ENCODE measurements around the gene SYT1. TPM values are rescaled to one million over a fixed set of nuclear protein-coding genes. Genes with fewer than 3 reads are reported as not detected.

SYT1 gene
- total RNA-seq, 1 donor from 2014 or later = 0.59 TPM

DNA sequence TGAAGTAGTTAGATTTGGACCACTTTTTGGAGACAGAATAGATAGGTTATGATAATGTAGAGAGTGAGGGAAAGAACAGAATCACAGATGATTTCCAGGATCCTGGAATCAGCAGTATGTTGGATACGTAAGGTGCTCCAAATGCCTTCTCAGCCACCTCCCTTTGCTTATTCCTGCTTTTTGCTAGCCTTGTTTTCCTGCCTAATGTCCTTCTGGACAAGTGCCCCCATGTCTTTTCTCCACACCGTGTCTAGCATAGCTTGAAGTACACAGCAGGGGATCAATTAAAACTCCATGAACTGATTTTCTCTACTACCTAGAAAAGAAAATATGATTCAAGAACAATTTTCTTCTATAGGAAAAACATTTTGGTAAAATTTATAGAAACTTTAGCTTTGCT is 144.0 kb downstream of the SYT1 start:
- no peak for DNase-seq (ENCODE audit: extremely low spot score, unreplicated experiment)
- Mint-ChIP-seq H3K4me3 (ENCODE audit: unreplicated experiment) (no peak overlapping the region), H3K27ac (ENCODE audit: unreplicated experiment) (no peak overlapping the region), H3K9me3 (ENCODE audit: unreplicated experiment) (no peaks in the 10 kb centered on the region), H3K4me1 (ENCODE audit: unreplicated experiment) (no peaks in the 10 kb centered on the region), H3K36me3 (ENCODE audit: unreplicated experiment) (no peaks in the 10 kb centered on the region), H3K27me3 (ENCODE audit: unreplicated experiment) (peaks cover 26% of the 10 kb centered on the region)
- TF ChIP-seq, protein P1, sequence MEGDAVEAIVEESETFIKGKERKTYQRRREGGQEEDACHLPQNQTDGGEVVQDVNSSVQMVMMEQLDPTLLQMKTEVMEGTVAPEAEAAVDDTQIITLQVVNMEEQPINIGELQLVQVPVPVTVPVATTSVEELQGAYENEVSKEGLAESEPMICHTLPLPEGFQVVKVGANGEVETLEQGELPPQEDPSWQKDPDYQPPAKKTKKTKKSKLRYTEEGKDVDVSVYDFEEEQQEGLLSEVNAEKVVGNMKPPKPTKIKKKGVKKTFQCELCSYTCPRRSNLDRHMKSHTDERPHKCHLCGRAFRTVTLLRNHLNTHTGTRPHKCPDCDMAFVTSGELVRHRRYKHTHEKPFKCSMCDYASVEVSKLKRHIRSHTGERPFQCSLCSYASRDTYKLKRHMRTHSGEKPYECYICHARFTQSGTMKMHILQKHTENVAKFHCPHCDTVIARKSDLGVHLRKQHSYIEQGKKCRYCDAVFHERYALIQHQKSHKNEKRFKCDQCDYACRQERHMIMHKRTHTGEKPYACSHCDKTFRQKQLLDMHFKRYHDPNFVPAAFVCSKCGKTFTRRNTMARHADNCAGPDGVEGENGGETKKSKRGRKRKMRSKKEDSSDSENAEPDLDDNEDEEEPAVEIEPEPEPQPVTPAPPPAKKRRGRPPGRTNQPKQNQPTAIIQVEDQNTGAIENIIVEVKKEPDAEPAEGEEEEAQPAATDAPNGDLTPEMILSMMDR (IDR thresholded peaks at IDR 0.05) = no peak

- H3K4me3 Mint-ChIP-seq (ENCODE audit: unreplicated experiment) = no peak overlapping the region
- no peak for DNase-seq (ENCODE audit: extremely low spot score, unreplicated experiment)
- H3K9me3 Mint-ChIP-seq (ENCODE audit: unreplicated experiment) = peaks cover 4% of the 10 kb centered on the region
- H3K4me1 Mint-ChIP-seq (ENCODE audit: unreplicated experiment) = peaks cover 5% of the 10 kb centered on the region
- H3K27ac Mint-ChIP-seq (ENCODE audit: unreplicated experiment) = no peak overlapping the region
- TF ChIP-seq, protein P1 (IDR thresholded peaks at IDR 0.05) = no peak
- peaks cover 31% of the 10 kb centered on the region for H3K27me3 Mint-ChIP-seq (ENCODE audit: unreplicated experiment)
- no peaks in the 10 kb centered on the region for H3K36me3 Mint-ChIP-seq (ENCODE audit: unreplicated experiment)
Measured at GRCh38 chr12:79012636-79013035, 148.1 kb downstream of the SYT1 start.

GRCh38 chr12:79016181-79016580 is 151.6 kb downstream of the SYT1 start:
- H3K4me1 Mint-ChIP-seq (ENCODE audit: unreplicated experiment) = peaks cover 7% of the 10 kb centered on the region

GRCh38 chr12:79019672-79020071 is 155.1 kb downstream of the SYT1 start:
- peaks cover 7% of the 10 kb centered on the region for H3K4me1 Mint-ChIP-seq (ENCODE audit: unreplicated experiment)
- H3K27me3 Mint-ChIP-seq (ENCODE audit: unreplicated experiment) = peaks cover 27% of the 10 kb centered on the region
- H3K4me3 Mint-ChIP-seq (ENCODE audit: unreplicated experiment) = no peak overlapping the region
- H3K9me3 Mint-ChIP-seq (ENCODE audit: unreplicated experiment) = peaks cover 7% of the 10 kb centered on the region
- H3K27ac Mint-ChIP-seq (ENCODE audit: unreplicated experiment) = no peak overlapping the region
- DNase-seq (ENCODE audit: extremely low spot score, unreplicated experiment) = no peak
- H3K36me3 Mint-ChIP-seq (ENCODE audit: unreplicated experiment) = no peaks in the 10 kb centered on the region
- TF ChIP-seq, protein P1 (IDR thresholded peaks at IDR 0.05) = no peak

More at GRCh38 chr12:79016181-79016580, 151.6 kb downstream of the SYT1 start:
- H3K36me3 Mint-ChIP-seq (ENCODE audit: unreplicated experiment) = no peaks in the 10 kb centered on the region
- H3K27ac Mint-ChIP-seq (ENCODE audit: unreplicated experiment) = no peak overlapping the region
- DNase-seq (ENCODE audit: extremely low spot score, unreplicated experiment) = no peak
- H3K27me3 Mint-ChIP-seq (ENCODE audit: unreplicated experiment) = peaks cover 17% of the 10 kb centered on the region
- TF ChIP-seq, protein P1 (IDR thresholded peaks at IDR 0.05) = no peak
- H3K9me3 Mint-ChIP-seq (ENCODE audit: unreplicated experiment) = peaks cover 7% of the 10 kb centered on the region
- no peak overlapping the region for H3K4me3 Mint-ChIP-seq (ENCODE audit: unreplicated experiment)

DNA sequence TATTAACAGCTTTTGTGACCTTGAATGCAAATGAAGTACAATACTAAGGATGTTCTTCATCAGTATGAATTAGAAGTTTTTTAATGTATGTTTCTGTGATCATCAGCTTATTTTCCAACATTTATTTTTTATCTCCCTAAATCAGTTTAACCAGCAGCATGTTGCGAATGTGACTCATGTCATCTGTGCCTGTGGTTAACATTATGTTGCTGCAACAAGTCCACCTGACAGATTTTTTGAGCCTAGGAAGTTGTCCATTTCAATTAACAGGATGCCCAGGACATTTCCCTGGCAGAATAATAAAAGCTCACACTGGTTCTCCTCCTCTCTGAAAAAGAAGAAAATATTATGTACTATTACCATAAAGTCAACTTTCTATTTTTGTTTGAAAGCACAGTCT is 155.5 kb downstream of the SYT1 start:
- no peak overlapping the region for H3K4me3 Mint-ChIP-seq (ENCODE audit: unreplicated experiment)
- H3K9me3 Mint-ChIP-seq (ENCODE audit: unreplicated experiment) = peaks cover 7% of the 10 kb centered on the region
- no peaks in the 10 kb centered on the region for H3K36me3 Mint-ChIP-seq (ENCODE audit: unreplicated experiment)
- no peak for DNase-seq (ENCODE audit: extremely low spot score, unreplicated experiment)
- peaks cover 7% of the 10 kb centered on the region for H3K4me1 Mint-ChIP-seq (ENCODE audit: unreplicated experiment)
- TF ChIP-seq, protein P1 (IDR thresholded peaks at IDR 0.05) = no peak
- H3K27me3 Mint-ChIP-seq (ENCODE audit: unreplicated experiment) = peaks cover 27% of the 10 kb centered on the region
- no peak overlapping the region for H3K27ac Mint-ChIP-seq (ENCODE audit: unreplicated experiment)

Measured in osteocyte (in vitro differentiated cells).